ENCODE results near the gene NUP98. TPM values are rescaled to one million over a fixed set of nuclear protein-coding genes. Genes with fewer than 3 reads are reported as not detected.
A peak's percentile ranks its signal among the peaks of the same experiment; 100 is the strongest.

NUP98 gene
- total RNA-seq, 2 experiments from 2014 or later, result 102 to 115 TPM

- H3K4me3 ChIP-seq (ENCODE audit: low read depth, low read length, poor library complexity, severe bottlenecking), result peak overlapping the region; percentile 73
- peak; percentile 75 for DNase-seq (ENCODE audit: low spot score)
- no peaks in the 10 kb centered on the region for H3K9me2 ChIP-seq (ENCODE audit: insufficient read depth, low read length)
- peaks cover 13% of the 10 kb centered on the region for H3K4me1 ChIP-seq (ENCODE audit: insufficient read depth, low read length, poor library complexity, severe bottlenecking)
- POLR2A ChIA-PET, result interaction anchor here (0.5 to 1.6 kb wide), 6 partner anchors 21 to 561 kb away, joined by 3 to 5 read pairs (median 3); no protein-coding TSS in a partner anchor
- BruUV-seq (replicated peaks), result no TSS peak
- peak overlapping the region; percentile 93 for H3K4me2 ChIP-seq (ENCODE audit: low read length)
- H3K36me3 ChIP-seq (ENCODE audit: insufficient read depth, low read length), result no peaks in the 10 kb centered on the region
- H2AFZ ChIP-seq (ENCODE audit: low read length), result peak overlapping the region; percentile 93
- H4K20me1 ChIP-seq (ENCODE audit: insufficient read depth, low read length), result no peaks in the 10 kb centered on the region
- H3K9me3 ChIP-seq (ENCODE audit: low read length), result no peaks in the 10 kb centered on the region
- no peaks in the 10 kb centered on the region for H3K79me2 ChIP-seq (ENCODE audit: insufficient read depth, low read depth, low read length)
- no peak for TF ChIP-seq EZH2phosphoT487 (IDR thresholded peaks at IDR 0.05; ENCODE audit: borderline replicate concordance, low read depth, low read length)
- peak; percentile 82 for TF ChIP-seq CTCF (conservative IDR thresholded peaks at IDR 0.05; ENCODE audit: low read length)
- CTCF ChIA-PET (ENCODE audit: unreplicated experiment), result no interaction called here
- peak overlapping the region; percentile 27 for H3K27ac ChIP-seq (ENCODE audit: low read depth, low read length, poor library complexity, severe bottlenecking)
- intact Hi-C loops (cut with micrococcal nuclease; ENCODE audit: unreplicated experiment), result no loop called here
Observed at GRCh38 chr11:3808861-3809623, 11.7 kb upstream of the NUP98 start.

GRCh38 chr11:3807909-3808860 lies 10.8 kb upstream of the NUP98 start, which contains the start of gene PGAP2:
Gene PGAP2 (plus strand): TSS chr11:3808560. CDS start chr11:3811260, 2,700 bp downstream.
- intact Hi-C loops (cut with micrococcal nuclease; ENCODE audit: unreplicated experiment), result no loop called here
- DNase-seq (ENCODE audit: low spot score), result peak; percentile 68
- Histone ChIP-seq H3K36me3 (ENCODE audit: insufficient read depth, low read length) (no peaks in the 10 kb centered on the region), H2AFZ (ENCODE audit: low read length) (peak within 1 kb of the TSS; percentile 93), H4K20me1 (ENCODE audit: insufficient read depth, low read length) (no peaks in the 10 kb centered on the region), H3K79me2 (ENCODE audit: insufficient read depth, low read depth, low read length) (no peaks in the 10 kb centered on the region), H3K4me3 (ENCODE audit: low read depth, low read length, poor library complexity, severe bottlenecking) (peak within 1 kb of the TSS; percentile 73), H3K9me3 (ENCODE audit: low read length) (no peaks in the 10 kb centered on the region), H3K4me1 (ENCODE audit: insufficient read depth, low read length, poor library complexity, severe bottlenecking) (peaks cover 13% of the 10 kb centered on the region), H3K9me2 (ENCODE audit: insufficient read depth, low read length) (no peaks in the 10 kb centered on the region), H3K4me2 (ENCODE audit: low read length) (peak within 1 kb of the TSS; percentile 93), H3K27ac (ENCODE audit: low read depth, low read length, poor library complexity, severe bottlenecking) (peak within 1 kb of the TSS; percentile 27)
- TF ChIP-seq CTCF (conservative IDR thresholded peaks at IDR 0.05; ENCODE audit: low read length), result peak; percentile 83
- TF ChIP-seq EZH2phosphoT487 (IDR thresholded peaks at IDR 0.05; ENCODE audit: borderline replicate concordance, low read depth, low read length), result no peak
- POLR2A ChIA-PET, result interaction anchor here (0.5 to 1.6 kb wide), 12 partner anchors 8 to 562 kb away, joined by 3 to 7 read pairs (median 3); no protein-coding TSS in a partner anchor
- CTCF ChIA-PET (ENCODE audit: unreplicated experiment), result interaction anchor here (1.0 kb wide), 1 partner anchor 27 kb away, joined by 3 read pairs; no protein-coding TSS in a partner anchor
- BruUV-seq (replicated peaks), result no TSS peak

All from OCI-LY7 (cell line).